Activated T-helper 9 cell treated with anti-CD3 and anti-CD28 coated beads, Interleukin-2, amount 50 U/mL, for 16 hours (primary cell): ENCODE data around the gene CCM2L.

Experiments used
- DNase-seq: peaks from one replicate; pipeline ENCODE4 v3.0.0-alpha.2; 2020; ENCODE audit warnings: low read depth

CCM2L gene

DNA sequence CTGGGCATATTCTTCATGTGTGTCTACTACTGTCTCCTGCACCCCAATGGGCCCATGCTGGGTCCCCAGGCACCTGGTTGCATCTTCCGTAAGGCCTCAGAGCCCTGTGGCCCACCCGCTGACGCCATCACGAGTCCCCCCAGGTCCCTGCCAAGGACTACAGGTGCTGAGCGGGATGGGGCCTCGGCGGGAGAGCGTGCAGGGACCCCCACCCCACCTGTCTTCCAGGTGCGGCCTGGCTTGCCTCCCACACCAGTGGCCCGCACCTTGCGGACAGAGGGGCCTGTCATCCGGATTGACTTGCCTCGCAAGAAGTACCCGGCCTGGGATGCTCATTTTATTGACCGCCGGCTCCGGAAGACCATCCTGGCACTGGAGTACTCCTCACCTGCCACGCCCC, 13.2 kb upstream of the CCM2L start:
- DNase-seq = no peak

- no peak for DNase-seq
Measured at GRCh38 chr20:31998246-31998645, 12.0 kb upstream of the CCM2L start.

DNA sequence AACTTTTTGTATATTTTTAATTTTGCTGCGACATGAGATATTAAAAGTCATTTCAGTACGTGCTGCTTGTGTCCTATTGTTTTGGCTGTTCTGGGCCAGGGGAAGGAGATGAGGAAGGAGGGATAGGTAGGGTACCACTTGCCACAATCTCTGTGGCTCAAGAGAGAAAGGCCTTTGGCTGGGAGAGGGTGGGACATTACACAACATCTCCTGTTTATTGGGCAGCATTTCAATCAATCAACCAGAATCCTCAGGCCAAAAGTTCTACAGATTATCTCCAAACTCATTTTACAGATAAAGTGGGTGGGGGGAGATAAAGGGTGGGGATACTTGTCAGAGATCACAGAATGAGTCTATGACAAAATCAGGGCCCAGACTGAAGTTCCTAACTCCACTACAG, 6.9 kb upstream of the CCM2L start:
- DNase-seq = no peak

DNA sequence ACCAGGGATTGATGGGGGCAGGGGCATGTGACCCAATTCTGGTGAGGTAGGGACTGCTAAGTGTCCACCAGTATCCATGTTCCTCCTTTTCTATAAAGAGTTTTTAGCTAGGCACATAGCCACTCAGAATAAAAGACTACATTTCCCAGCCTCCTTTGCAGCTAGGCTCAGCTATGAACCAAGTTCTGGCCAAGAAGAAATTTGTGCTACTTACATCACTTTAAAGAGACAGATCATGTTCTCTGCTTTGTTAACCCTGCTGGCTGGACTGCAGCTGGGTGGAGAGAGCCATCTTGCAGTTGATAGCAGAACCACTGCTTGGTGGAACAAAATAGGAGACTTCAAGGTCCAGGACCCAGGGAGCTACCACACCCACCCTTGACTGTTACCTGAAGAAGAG, 5.3 kb upstream of the CCM2L start:
- no peak for DNase-seq

DNA sequence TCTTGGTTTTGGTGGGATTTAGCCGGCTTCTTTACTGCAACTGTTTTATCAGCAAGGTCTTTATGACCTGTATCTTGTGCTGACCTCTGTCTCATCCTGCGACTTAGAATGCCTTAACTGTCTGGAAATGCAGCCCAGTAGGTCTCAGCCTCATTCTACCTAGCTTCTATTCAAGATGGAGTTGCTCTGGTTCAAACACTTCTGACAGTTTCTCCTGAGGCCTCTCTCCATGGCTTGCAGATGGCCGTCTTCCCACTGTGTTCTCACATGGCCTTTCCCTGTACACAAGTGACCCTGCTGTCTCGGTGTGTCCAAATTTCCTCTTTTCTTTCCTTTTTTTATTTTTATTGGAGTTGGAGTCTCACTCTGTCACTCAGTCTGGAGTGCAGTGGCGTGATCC, 4.2 kb upstream of the CCM2L start:
- no peak for DNase-seq

- no peak for DNase-seq
Measured at GRCh38 chr20:32006841-32007786, 3.1 kb upstream of the CCM2L start.

DNA sequence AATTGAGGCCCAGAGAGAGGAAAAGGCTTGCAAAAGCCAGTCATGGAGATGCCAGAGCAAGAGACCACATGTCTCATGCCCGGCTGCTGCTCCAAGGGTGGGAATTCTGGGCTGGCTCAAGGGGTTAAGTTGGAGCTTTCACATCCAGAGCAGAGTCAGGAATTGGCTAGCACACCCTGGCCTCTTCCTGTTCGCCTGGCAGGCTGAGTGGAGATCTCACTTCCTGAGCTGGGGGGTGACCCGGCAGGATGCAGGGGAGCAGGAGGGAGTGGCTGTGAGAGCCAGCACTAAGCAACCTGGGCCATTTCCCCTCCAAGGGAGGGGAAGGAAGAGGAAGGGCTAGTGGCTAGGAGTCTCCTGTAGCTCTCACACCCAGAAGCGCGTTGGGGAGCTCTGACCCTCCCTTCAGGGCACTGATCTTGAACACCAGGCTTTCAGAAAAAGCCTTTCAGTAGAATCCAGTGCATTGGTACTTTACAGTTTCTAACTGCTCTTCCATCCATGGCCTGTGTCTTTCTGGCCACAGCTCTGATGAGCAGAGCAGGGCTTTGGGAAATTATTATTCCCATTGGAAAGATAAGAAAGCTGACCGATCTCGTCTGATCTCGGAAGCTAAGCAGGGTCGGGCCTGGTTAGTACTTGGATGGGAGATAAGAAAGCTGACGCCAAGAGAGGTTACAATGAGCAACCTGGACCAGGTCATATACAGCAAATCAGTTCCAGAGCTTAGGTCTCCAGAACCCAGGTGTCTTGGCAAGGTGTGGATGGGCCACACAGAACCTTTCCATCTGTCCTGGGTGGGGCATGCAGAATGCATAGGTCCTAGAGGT, 2.2 kb upstream of the CCM2L start:
- DNase-seq = no peak

GRCh38 chr20:32009564-32009963, 674 bp upstream of the CCM2L start:
- DNase-seq = no peak

DNA sequence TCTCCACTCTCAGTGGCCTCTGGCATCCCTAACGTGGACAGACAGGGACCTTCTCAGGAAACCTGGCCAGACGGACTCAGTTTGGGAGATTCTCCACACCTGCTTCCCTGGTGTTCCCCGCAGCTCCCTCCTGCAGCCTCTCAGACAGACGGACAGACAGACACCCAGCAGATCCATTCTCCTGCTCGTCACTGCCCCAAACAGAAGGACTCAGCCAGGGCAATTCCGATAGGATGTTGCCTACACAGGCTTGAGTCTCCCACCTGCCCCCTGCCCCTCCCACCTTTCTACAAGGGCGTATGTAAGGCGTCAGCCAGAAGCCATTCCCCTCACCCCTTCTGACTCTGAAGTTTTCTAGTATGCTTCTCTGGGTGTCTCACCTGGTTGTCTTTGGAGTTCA, 428 bp downstream of the CCM2L start:
- DNase-seq = no peak

GRCh38 chr20:32012159-32012688, 2.0 kb downstream of the CCM2L start:
- DNase-seq = no peak

- no peak for DNase-seq
Measured at GRCh38 chr20:32013326-32013725, 3.1 kb downstream of the CCM2L start.

GRCh38 chr20:32017711-32018251, 7.5 kb downstream of the CCM2L start:
- DNase-seq = peak; percentile 24

GRCh38 chr20:32018269-32019155, 8.3 kb downstream of the CCM2L start:
- peak; percentile 23 for DNase-seq

GRCh38 chr20:32019156-32019510, 8.9 kb downstream of the CCM2L start:
- no peak for DNase-seq

DNA sequence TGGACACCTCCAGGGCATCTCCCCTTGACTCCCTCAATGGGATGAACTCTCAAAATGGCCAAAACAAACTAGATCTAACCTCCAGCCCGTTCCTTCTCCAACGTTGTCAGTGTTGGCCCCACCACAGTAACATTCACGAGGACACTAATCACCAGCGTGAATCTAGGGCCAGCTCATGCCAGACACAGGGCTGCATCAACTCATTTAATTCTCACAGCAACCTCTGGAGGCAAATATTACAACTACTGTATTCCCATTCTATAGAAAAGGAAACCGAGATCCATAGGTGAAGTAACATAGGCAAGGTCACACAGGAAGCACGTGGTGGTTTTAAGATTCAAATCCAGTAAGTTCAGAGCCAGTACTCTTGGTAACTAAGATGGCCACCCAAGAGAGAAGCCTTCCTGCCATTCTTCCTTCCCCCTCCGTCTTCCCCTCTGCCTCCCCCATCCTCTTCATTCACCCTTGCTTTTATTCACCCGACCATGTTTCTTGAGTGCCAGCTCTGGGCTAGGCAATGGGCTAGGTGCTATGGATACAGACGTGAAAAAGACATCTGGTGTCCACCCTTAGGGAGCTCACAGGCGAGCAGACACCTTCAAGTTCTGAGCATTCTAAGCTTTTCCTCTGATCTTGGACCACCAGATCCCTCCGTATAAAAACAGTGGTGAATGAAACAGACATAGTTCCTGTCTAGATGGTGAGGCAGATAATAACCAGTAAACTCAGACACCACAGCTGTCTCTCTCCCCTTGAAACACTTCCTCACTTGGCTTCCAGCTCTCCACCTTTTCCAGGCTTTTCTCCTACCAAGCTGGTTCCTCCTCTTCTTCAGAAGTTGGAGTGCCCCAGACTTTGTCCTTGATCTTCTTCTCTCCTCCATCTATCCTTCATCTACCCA, 9.6 kb downstream of the CCM2L start:
- no peak for DNase-seq

- DNase-seq = no peak
Measured at GRCh38 chr20:32021091-32021490, 10.9 kb downstream of the CCM2L start.

DNA sequence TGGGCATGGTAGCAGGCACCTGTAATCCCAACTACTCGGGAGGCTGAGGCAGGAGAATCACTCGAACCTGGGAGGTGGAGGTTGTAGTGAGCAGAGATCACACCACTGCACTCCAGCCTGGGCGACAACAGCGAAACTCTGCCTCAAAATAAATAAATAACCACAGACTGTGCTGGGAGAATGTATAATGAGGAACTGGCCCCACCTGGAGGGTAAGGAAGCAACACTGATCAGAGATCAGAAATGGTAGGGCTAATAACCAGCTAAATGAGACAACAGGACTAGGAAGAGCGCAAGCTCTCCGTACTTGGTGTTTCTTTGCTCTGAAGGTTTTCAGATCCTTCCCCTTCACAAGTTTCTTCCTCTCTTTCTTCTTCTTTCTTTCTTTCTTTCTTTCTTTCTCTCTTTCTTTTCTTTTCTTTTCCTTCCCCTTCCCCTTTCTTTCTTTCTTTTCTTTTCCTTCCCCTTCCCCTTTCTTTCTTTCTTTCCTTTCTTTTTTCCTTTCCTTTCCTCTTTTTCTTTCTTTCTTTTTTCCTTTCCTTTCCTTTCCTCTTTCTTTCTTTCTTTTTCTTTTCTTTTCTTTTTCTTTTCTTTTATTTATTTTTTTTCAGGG, 14.6 kb downstream of the CCM2L start:
- DNase-seq = no peak

GRCh38 chr20:32027643-32028042, 17.4 kb downstream of the CCM2L start:
- no peak for DNase-seq

DNA sequence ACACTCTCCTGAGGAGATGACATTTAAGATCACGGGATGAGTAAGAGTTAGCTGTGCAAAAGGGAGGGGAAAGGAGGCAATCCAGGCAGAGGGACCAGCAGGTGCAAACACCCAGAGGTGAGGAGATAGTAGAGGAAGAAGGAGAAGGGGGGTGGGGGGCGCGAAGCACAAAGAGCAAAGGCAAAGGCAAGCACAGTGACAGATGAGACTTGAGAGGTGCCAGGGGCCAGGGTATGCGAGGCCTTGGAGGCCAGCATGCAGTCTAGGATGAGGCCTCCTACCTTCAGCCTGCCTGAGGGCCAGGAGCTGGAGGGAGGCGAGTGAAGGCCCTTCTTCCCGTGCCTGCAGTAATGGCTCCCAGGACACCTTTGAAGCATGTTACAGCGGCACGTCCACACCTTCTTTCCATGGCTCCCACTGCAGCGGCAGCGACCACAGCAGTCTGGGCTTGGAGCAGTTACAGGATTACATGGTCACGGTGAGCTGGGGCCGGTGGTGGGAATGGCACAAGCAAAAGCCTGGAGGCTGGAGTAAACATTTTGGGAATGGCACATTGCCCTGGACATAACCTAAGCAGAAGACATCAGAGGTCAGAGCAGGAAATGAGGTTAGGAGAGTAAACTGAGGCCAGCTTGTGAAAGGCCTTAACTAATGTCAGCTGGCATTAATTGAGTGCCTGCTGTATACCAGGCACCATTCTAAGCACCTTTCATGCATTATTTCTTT, 18.6 kb downstream of the CCM2L start:
- DNase-seq = no peak
